ENCODE results near the gene PROZ. TPM values are rescaled to one million over a fixed set of nuclear protein-coding genes. Genes with fewer than 3 reads are reported as not detected.
"Not testable (repeated sequence)": the region's sequence is repeated elsewhere in the genome, so short reads cannot be mapped to it uniquely, and the experiment has no call there.

The PROZ gene
- polyA plus RNA-seq (ENCODE audit: insufficient read length in 4 of 4): 1 to 10 TPM in 3 of 4 donors, under 1 TPM in 1; 0.86 to 3.9 (median 2.4) TPM

- no peak for DNase-seq (ENCODE audit: low read depth in 4 of 4, low spot score in 2 of 4)
Measured at GRCh38 chr13:113157929-113158747, at the start of gene PROZ. Gene PROZ, plus strand, starts transcription at chr13:113158648. Its CDS starts 13 bp downstream, at chr13:113158661.

GRCh38 chr13:113109151-113110047, 49.0 kb upstream of the PROZ start:
- DNase-seq (ENCODE audit: low read depth in 4 of 4, low spot score in 2 of 4): no peak

GRCh38 chr13:113110048-113110851, 48.2 kb upstream of the PROZ start:
- DNase-seq (ENCODE audit: low read depth in 4 of 4, low spot score in 2 of 4): no peak

- no peak for DNase-seq (ENCODE audit: low read depth in 4 of 4, low spot score in 2 of 4)
Measured at GRCh38 chr13:113110852-113111315, 47.6 kb upstream of the PROZ start.

- DNase-seq (ENCODE audit: low read depth in 4 of 4, low spot score in 2 of 4): not testable (repeated sequence)
Measured at GRCh38 chr13:113111821-113112220, 46.6 kb upstream of the PROZ start.

- not testable (repeated sequence) for DNase-seq (ENCODE audit: low read depth in 4 of 4, low spot score in 2 of 4)
Measured at GRCh38 chr13:113112475-113112874, 46.0 kb upstream of the PROZ start.

- DNase-seq (ENCODE audit: low read depth in 4 of 4, low spot score in 2 of 4): no peak
Measured at GRCh38 chr13:113112893-113113845, 45.3 kb upstream of the PROZ start.

GRCh38 chr13:113113846-113114271, 44.6 kb upstream of the PROZ start:
- no peak for DNase-seq (ENCODE audit: low read depth in 4 of 4, low spot score in 2 of 4)

GRCh38 chr13:113114511-113115362, 43.7 kb upstream of the PROZ start:
- DNase-seq (ENCODE audit: low read depth in 4 of 4, low spot score in 2 of 4): no peak

- DNase-seq (ENCODE audit: low read depth in 4 of 4, low spot score in 2 of 4): no peak
Measured at GRCh38 chr13:113115363-113116205, 42.9 kb upstream of the PROZ start.

GRCh38 chr13:113116206-113116800, 42.1 kb upstream of the PROZ start:
- DNase-seq (ENCODE audit: low read depth in 4 of 4, low spot score in 2 of 4): no peak

- DNase-seq (ENCODE audit: low read depth in 4 of 4, low spot score in 2 of 4): no peak
Measured at GRCh38 chr13:113116871-113117271, 41.6 kb upstream of the PROZ start.

GRCh38 chr13:113117335-113117872, 41.0 kb upstream of the PROZ start:
- DNase-seq (ENCODE audit: low read depth in 4 of 4, low spot score in 2 of 4): no peak

GRCh38 chr13:113117911-113118260, 40.6 kb upstream of the PROZ start:
- DNase-seq (ENCODE audit: low read depth in 4 of 4, low spot score in 2 of 4): no peak

GRCh38 chr13:113118261-113119021, 40.0 kb upstream of the PROZ start:
- no peak for DNase-seq (ENCODE audit: low read depth in 4 of 4, low spot score in 2 of 4)

- DNase-seq (ENCODE audit: low read depth in 4 of 4, low spot score in 2 of 4): no peak
Measured at GRCh38 chr13:113119166-113119821, 39.2 kb upstream of the PROZ start.
